Astrocyte (in vitro differentiated cells and primary cell): ENCODE measurements around the gene GPHN. TPM values are rescaled to one million over a fixed set of nuclear protein-coding genes. Genes with fewer than 3 reads are reported as not detected.

Experiments used
- DNase-seq: peaks from one replicate; pipeline ENCODE4 v3.0.0-alpha.2; 2010; ENCODE audit warnings: low read depth
- FAIRE-seq: peaks from 2 replicates; lab custom pipeline; 2011; peaks lifted over from hg19 to GRCh38; lab: Jason Lieb, UNC
- H2AFZ ChIP-seq: 2 replicates; pipeline ENCODE4 v1.6.0; 2012; ENCODE audit warnings: low read depth, low read length, inconsistent platforms
- H3K27ac ChIP-seq: 2 replicates; pipeline ENCODE4 v1.5.1; 2011; ENCODE audit warnings: low read depth, low read length, inconsistent platforms
- H3K27me3 ChIP-seq: 2 replicates; pipeline ENCODE4 v1.6.0; 2011; ENCODE audit warnings: low read length, inconsistent platforms; ENCODE audit not compliant: insufficient read depth
- H3K36me3 ChIP-seq: 2 replicates; pipeline ENCODE4 v1.5.1; 2011; ENCODE audit warnings: low read length, inconsistent platforms; ENCODE audit not compliant: insufficient read depth
- H3K4me1 ChIP-seq: 2 replicates; pipeline ENCODE4 v1.5.1; 2011; ENCODE audit warnings: low read length, inconsistent platforms; ENCODE audit not compliant: insufficient read depth
- H3K4me2 ChIP-seq: 2 replicates; pipeline ENCODE4 v1.6.0; 2012; ENCODE audit warnings: low read length, inconsistent platforms
- H3K4me3 ChIP-seq: 2 replicates; pipeline ENCODE4 v1.5.1; 2011; ENCODE audit warnings: low read depth, mild to moderate bottlenecking, low read length, inconsistent platforms; ENCODE audit not compliant: insufficient read depth
- H3K79me2 ChIP-seq: 2 replicates; pipeline ENCODE4 v1.6.0; 2012; ENCODE audit warnings: mild to moderate bottlenecking, low read length, inconsistent platforms; ENCODE audit not compliant: insufficient read depth
- H3K9ac ChIP-seq: 2 replicates; pipeline ENCODE4 v1.6.0; 2012; ENCODE audit warnings: mild to moderate bottlenecking, low read length, inconsistent platforms
- H3K9me3 ChIP-seq: 2 replicates; pipeline ENCODE4 v1.5.1; 2012; ENCODE audit warnings: low read depth, mild to moderate bottlenecking, low read length, inconsistent platforms; ENCODE audit not compliant: insufficient read depth
- H4K20me1 ChIP-seq: 2 replicates; pipeline ENCODE4 v1.6.0; 2012; ENCODE audit warnings: low read length, inconsistent platforms; ENCODE audit not compliant: insufficient read depth
- H3K27ac Mint-ChIP-seq: one replicate; pipeline ENCODE4 v1.8.0; 2021; ENCODE audit warnings: mild to moderate bottlenecking, mixed read lengths; ENCODE audit not compliant: unreplicated experiment
- H3K27me3 Mint-ChIP-seq: one replicate; pipeline ENCODE4 v1.8.0; 2021; ENCODE audit warnings: low read depth, mixed read lengths; ENCODE audit not compliant: unreplicated experiment
- H3K36me3 Mint-ChIP-seq: one replicate; pipeline ENCODE4 v1.8.0; 2021; ENCODE audit warnings: low read depth, mixed read lengths; ENCODE audit not compliant: unreplicated experiment
- H3K4me1 Mint-ChIP-seq: one replicate; pipeline ENCODE4 v1.8.0; 2021; ENCODE audit warnings: low read depth, mixed read lengths; ENCODE audit not compliant: unreplicated experiment
- H3K4me3 Mint-ChIP-seq: one replicate; pipeline ENCODE4 v1.8.0; 2021; ENCODE audit warnings: mild to moderate bottlenecking, moderate library complexity, mixed read lengths; ENCODE audit not compliant: unreplicated experiment
- H3K9me3 Mint-ChIP-seq: one replicate; pipeline ENCODE4 v1.8.0; 2021; ENCODE audit warnings: mild to moderate bottlenecking, mixed read lengths; ENCODE audit not compliant: unreplicated experiment
- CTCF ChIP-seq: IDR thresholded peaks from 2 replicates; pipeline ENCODE4 v1.5.1; 2011; ENCODE audit warnings: low read depth, mild to moderate bottlenecking, inconsistent platforms, low read length, moderate library complexity; ENCODE audit not compliant: insufficient read depth
- EZH2 ChIP-seq: IDR thresholded peaks from 2 replicates; pipeline ENCODE4 v1.6.1; 2012; ENCODE audit warnings: mild to moderate bottlenecking, low read length, inconsistent platforms; ENCODE audit not compliant: insufficient read depth
- total RNA-seq: library from RNA; stranded (reverse); gene quantifications from 2 replicates; pipeline ENCODE4 v1.2.1, GENCODE V29; 2021

GPHN gene
- total RNA-seq, 1 donor from 2014 or later = 6.9 TPM

GRCh38 chr14:67173719-67174118 is 665.8 kb downstream of the GPHN start:
- Mint-ChIP-seq H3K4me3 (no peak overlapping the region), H3K27me3 (no peaks in the 10 kb centered on the region), H3K9me3 (peaks cover 10% of the 10 kb centered on the region), H3K27ac (no peak overlapping the region), H3K4me1 (no peaks in the 10 kb centered on the region), H3K36me3 (no peaks in the 10 kb centered on the region)
- DNase-seq (no peak), FAIRE-seq (no peak)
- no peak overlapping the region for H2AFZ ChIP-seq
- H3K4me3 ChIP-seq = no peak overlapping the region
- H3K4me2 ChIP-seq = no peak overlapping the region
- H3K9ac ChIP-seq = no peak overlapping the region
- no peak overlapping the region for H3K27ac ChIP-seq
- no peaks in the 10 kb centered on the region for H3K27me3 ChIP-seq
- H4K20me1 ChIP-seq = no peaks in the 10 kb centered on the region
- TF ChIP-seq CTCF (no peak), EZH2 (no peak)
- H3K4me1 ChIP-seq = no peaks in the 10 kb centered on the region
- no peaks in the 10 kb centered on the region for H3K9me3 ChIP-seq
- no peaks in the 10 kb centered on the region for H3K36me3 ChIP-seq
- H3K79me2 ChIP-seq = no peaks in the 10 kb centered on the region

GRCh38 chr14:67186172-67186768 is 678.3 kb downstream of the GPHN start:
- peak; percentile 13 for FAIRE-seq
- H3K4me1 ChIP-seq = peaks cover 23% of the 10 kb centered on the region
- no peak overlapping the region for H2AFZ ChIP-seq
- peaks cover 7% of the 10 kb centered on the region for H3K4me1 Mint-ChIP-seq
- no peak overlapping the region for H3K4me3 Mint-ChIP-seq
- peak overlapping the region; percentile 61 for H3K4me2 ChIP-seq
- no peaks in the 10 kb centered on the region for H3K79me2 ChIP-seq
- H3K27me3 ChIP-seq = peaks cover 3% of the 10 kb centered on the region
- H4K20me1 ChIP-seq = peaks cover 3% of the 10 kb centered on the region
- H3K27me3 Mint-ChIP-seq = no peaks in the 10 kb centered on the region
- no peak for DNase-seq
- no peak overlapping the region for H3K27ac ChIP-seq
- H3K36me3 Mint-ChIP-seq = no peaks in the 10 kb centered on the region
- no peak overlapping the region for H3K4me3 ChIP-seq
- no peaks in the 10 kb centered on the region for H3K9me3 ChIP-seq
- H3K36me3 ChIP-seq = no peaks in the 10 kb centered on the region
- H3K9me3 Mint-ChIP-seq = no peaks in the 10 kb centered on the region
- no peak overlapping the region for H3K9ac ChIP-seq
- H3K27ac Mint-ChIP-seq = no peak overlapping the region
- no peak for TF ChIP-seq CTCF
- TF ChIP-seq EZH2 = no peak

GRCh38 chr14:67186789-67187584 is 679.0 kb downstream of the GPHN start:
- FAIRE-seq (peak; percentile 75), DNase-seq (peak; percentile 91)
- no peaks in the 10 kb centered on the region for H3K36me3 ChIP-seq
- H3K9me3 ChIP-seq = no peaks in the 10 kb centered on the region
- Mint-ChIP-seq H3K36me3 (no peaks in the 10 kb centered on the region), H3K4me3 (no peak overlapping the region), H3K27ac (no peak overlapping the region), H3K9me3 (no peaks in the 10 kb centered on the region), H3K27me3 (no peaks in the 10 kb centered on the region), H3K4me1 (peaks cover 14% of the 10 kb centered on the region)
- no peaks in the 10 kb centered on the region for H3K79me2 ChIP-seq
- H2AFZ ChIP-seq = no peak overlapping the region
- peaks cover 3% of the 10 kb centered on the region for H3K27me3 ChIP-seq
- peaks cover 3% of the 10 kb centered on the region for H4K20me1 ChIP-seq
- peak overlapping the region; percentile 7 for H3K4me3 ChIP-seq
- H3K4me1 ChIP-seq = peaks cover 26% of the 10 kb centered on the region
- peak overlapping the region; percentile 61 for H3K4me2 ChIP-seq
- H3K9ac ChIP-seq = no peak overlapping the region
- H3K27ac ChIP-seq = no peak overlapping the region
- TF ChIP-seq EZH2 = no peak
- TF ChIP-seq CTCF = no peak
